HEK293 (cell line): ENCODE measurements around the gene TTC9C.
"Not testable (repeated sequence)": the region's sequence is repeated elsewhere in the genome, so short reads cannot be mapped to it uniquely, and the experiment has no call there.

ENCODE experiments used
- CTCF ChIA-PET: fragments of 350-600 bp; formaldehyde crosslinking; extraction: SDS; loops from one replicate; lab custom pipeline; 2021; ENCODE audit warnings: antibody characterized with exemption; lab: Yijun Ruan, JAX
- POLR2A ChIA-PET: fragments of 300-600 bp; formaldehyde crosslinking; extraction: SDS; loops from one replicate; lab custom pipeline; 2020; ENCODE audit warnings: antibody characterized with exemption, inconsistent platforms; lab: Yijun Ruan, JAX
- H3K27ac ChIP-seq: fragments of 200-500 bp; sonication (Bioruptor generic); 2 replicates; pipeline ENCODE4 v1.5.1; 2014; ENCODE audit warnings: low read depth, low read length, control low read depth, inconsistent platforms; ENCODE audit errors: extremely low read depth
- H3K36me3 ChIP-seq, 2 experiments: fragments of 200-500 bp in 1 of 2; sonication (Bioruptor generic) in 1 of 2; 1 replicate in 1 of 2; 2 replicates in 1 of 2; pipeline ENCODE4 v1.5.1; 2014 to 2017; ENCODE audit warnings: inconsistent platforms in 2 of 2, low read length in 2 of 2; ENCODE audit not compliant: control insufficient read depth in 2 of 2, insufficient read depth in 1 of 2
- H3K4me1 ChIP-seq: fragments of 200-500 bp; sonication (Bioruptor generic); 2 replicates; pipeline ENCODE4 v1.5.1; 2014; ENCODE audit warnings: mild to moderate bottlenecking, low read length, inconsistent platforms; ENCODE audit not compliant: control insufficient read depth, insufficient read depth
- H3K4me3 ChIP-seq: 2 replicates; pipeline ENCODE4 v1.5.1; 2011; ENCODE audit warnings: low read depth, mild to moderate bottlenecking, control low read depth, low read length, moderate library complexity
- H3K9me3 ChIP-seq: fragments of 200-500 bp; sonication (Bioruptor generic); 2 replicates; pipeline ENCODE4 v1.5.1; 2014; ENCODE audit warnings: low read depth, low read length, inconsistent platforms; ENCODE audit not compliant: control insufficient read depth, insufficient read depth
- KLF1 ChIP-seq: fragments of 450-650 bp; formaldehyde crosslinking; IDR thresholded peaks from 2 replicates; pipeline ENCODE4 v1.5.1; 2016; ENCODE audit warnings: missing biosample characterization, missing genetic modification characterization
- KLF10 ChIP-seq: fragments of 450-650 bp; IDR thresholded peaks from 2 replicates; pipeline ENCODE4 v1.5.1; 2018; ENCODE audit warnings: missing biosample characterization, mild to moderate bottlenecking, missing genetic modification characterization
- KLF9 ChIP-seq: fragments of 450-650 bp; formaldehyde crosslinking; IDR thresholded peaks from 2 replicates; pipeline ENCODE4 v1.5.1; 2016; ENCODE audit warnings: missing biosample characterization, missing genetic modification characterization, low read depth
- SP3 ChIP-seq: fragments of 450-650 bp; formaldehyde crosslinking; IDR thresholded peaks from 2 replicates; pipeline ENCODE4 v1.5.1; 2016; ENCODE audit warnings: missing biosample characterization, missing genetic modification characterization
- SP7 ChIP-seq: fragments of 450-650 bp; formaldehyde crosslinking; IDR thresholded peaks from 2 replicates; pipeline ENCODE4 v1.5.1; 2016; ENCODE audit warnings: missing biosample characterization, missing genetic modification characterization
- ZNF112 ChIP-seq: fragments of 450-650 bp; formaldehyde crosslinking; IDR thresholded peaks from 2 replicates; pipeline ENCODE4 v1.5.0; 2017; ENCODE audit warnings: missing biosample characterization, missing genetic modification characterization
- ZNF133 ChIP-seq: fragments of 450-650 bp; formaldehyde crosslinking; IDR thresholded peaks from 2 replicates; pipeline ENCODE4 v1.5.1; 2016; ENCODE audit warnings: missing biosample characterization, missing genetic modification characterization
- ZNF140 ChIP-seq: fragments of 450-650 bp; formaldehyde crosslinking; IDR thresholded peaks from 2 replicates; pipeline ENCODE4 v1.5.1; 2016; ENCODE audit warnings: missing biosample characterization, missing genetic modification characterization
- ZNF155 ChIP-seq: fragments of 450-650 bp; formaldehyde crosslinking; IDR thresholded peaks from 2 replicates; pipeline ENCODE4 v1.5.1; 2016; ENCODE audit warnings: missing biosample characterization, missing genetic modification characterization
- ZNF221 ChIP-seq: fragments of 450-650 bp; formaldehyde crosslinking; IDR thresholded peaks from 2 replicates; pipeline ENCODE4 v1.5.1; 2017; ENCODE audit warnings: missing biosample characterization, missing genetic modification characterization, borderline replicate concordance
- ZNF311 ChIP-seq: fragments of 450-650 bp; formaldehyde crosslinking; IDR thresholded peaks from 2 replicates; pipeline ENCODE4 v1.5.1; 2017; ENCODE audit warnings: missing biosample characterization, missing genetic modification characterization, borderline replicate concordance
- ZNF37A ChIP-seq: fragments of 450-650 bp; IDR thresholded peaks from 2 replicates; pipeline ENCODE4 v1.5.1; 2018; ENCODE audit warnings: missing biosample characterization, missing genetic modification characterization
- ZNF549 ChIP-seq: fragments of 450-650 bp; IDR thresholded peaks from 2 replicates; pipeline ENCODE4 v1.5.1; 2018; ENCODE audit warnings: missing biosample characterization, missing genetic modification characterization, mild to moderate bottlenecking, inconsistent platforms, moderate library complexity
- ZNF596 ChIP-seq: fragments of 450-650 bp; IDR thresholded peaks from 2 replicates; pipeline ENCODE4 v1.5.0; 2018; ENCODE audit warnings: missing biosample characterization, mild to moderate bottlenecking, missing genetic modification characterization, moderate library complexity
- ZNF624 ChIP-seq: fragments of 450-650 bp; formaldehyde crosslinking; IDR thresholded peaks from 2 replicates; pipeline ENCODE4 v1.5.1; 2017; ENCODE audit warnings: missing biosample characterization, missing genetic modification characterization
- ZNF626 ChIP-seq: fragments of 450-650 bp; sonication (Bioruptor Pico); formaldehyde crosslinking; IDR thresholded peaks from 2 replicates; pipeline ENCODE4 v1.5.1; 2018; ENCODE audit warnings: missing biosample characterization, missing genetic modification characterization, inconsistent platforms
- ZNF777 ChIP-seq: fragments of 450-650 bp; formaldehyde crosslinking; IDR thresholded peaks from 2 replicates; pipeline ENCODE4 v1.5.1; 2017; ENCODE audit warnings: missing biosample characterization, missing genetic modification characterization, borderline replicate concordance
- ZSCAN30 ChIP-seq: fragments of 450-650 bp; IDR thresholded peaks from 2 replicates; pipeline ENCODE4 v1.5.1; 2018; ENCODE audit warnings: missing biosample characterization, mild to moderate bottlenecking, missing genetic modification characterization, moderate library complexity
- TF ChIP-seq, protein P1 (sequence below): fragments of 450-650 bp; IDR thresholded peaks from 2 replicates; pipeline ENCODE4 v1.5.1; 2018; ENCODE audit warnings: missing biosample characterization, mild to moderate bottlenecking, missing genetic modification characterization
- TF ChIP-seq, protein P2 (sequence below): fragments of 450-650 bp; formaldehyde crosslinking; IDR thresholded peaks from 2 replicates; pipeline ENCODE4 v1.5.1; 2016; ENCODE audit warnings: missing biosample characterization, missing genetic modification characterization
- TF ChIP-seq, protein P3 (sequence below): fragments of 450-650 bp; formaldehyde crosslinking; IDR thresholded peaks from 2 replicates; pipeline ENCODE4 v1.5.1; 2017; ENCODE audit warnings: missing biosample characterization, mild to moderate bottlenecking, missing genetic modification characterization, moderate library complexity
- TF ChIP-seq, protein P4 (sequence below): fragments of 450-650 bp; formaldehyde crosslinking; IDR thresholded peaks from 2 replicates; pipeline ENCODE4 v1.5.1; 2017; ENCODE audit warnings: missing biosample characterization, missing genetic modification characterization

The TTC9C gene

GRCh38 chr11:62747475-62748160 is 19.3 kb downstream of the TTC9C start:
- Histone ChIP-seq H3K27ac (no peak overlapping the region), H3K9me3 (no peaks in the 10 kb centered on the region), H3K4me3 (no peak overlapping the region), H3K4me1 (no peaks in the 10 kb centered on the region), H3K36me3 (peaks cover 0 to 14% of the 10 kb centered on the region in 2 experiments; a peak in 2 of 3 replicates)
- ChIA-PET POLR2A (interaction anchor here (0.7 to 2.8 kb wide), 3 partner anchors 14 to 22 kb away, joined by 3 to 14 read pairs (median 4); partner anchors contain the start of genes HNRNPUL2 and POLR2G), CTCF (interaction anchor here (0.6 to 1.6 kb wide), 6 partner anchors 20 to 157 kb away, joined by 3 to 5 read pairs (median 4); partner anchors contain the start of gene TMEM179B)
- TF ChIP-seq, protein P1, sequence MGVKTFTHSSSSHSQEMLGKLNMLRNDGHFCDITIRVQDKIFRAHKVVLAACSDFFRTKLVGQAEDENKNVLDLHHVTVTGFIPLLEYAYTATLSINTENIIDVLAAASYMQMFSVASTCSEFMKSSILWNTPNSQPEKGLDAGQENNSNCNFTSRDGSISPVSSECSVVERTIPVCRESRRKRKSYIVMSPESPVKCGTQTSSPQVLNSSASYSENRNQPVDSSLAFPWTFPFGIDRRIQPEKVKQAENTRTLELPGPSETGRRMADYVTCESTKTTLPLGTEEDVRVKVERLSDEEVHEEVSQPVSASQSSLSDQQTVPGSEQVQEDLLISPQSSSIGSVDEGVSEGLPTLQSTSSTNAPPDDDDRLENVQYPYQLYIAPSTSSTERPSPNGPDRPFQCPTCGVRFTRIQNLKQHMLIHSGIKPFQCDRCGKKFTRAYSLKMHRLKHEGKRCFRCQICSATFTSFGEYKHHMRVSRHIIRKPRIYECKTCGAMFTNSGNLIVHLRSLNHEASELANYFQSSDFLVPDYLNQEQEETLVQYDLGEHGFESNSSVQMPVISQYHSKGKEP (tag by site-specific recombination) = peak; percentile 92
- TF ChIP-seq, protein P2, sequence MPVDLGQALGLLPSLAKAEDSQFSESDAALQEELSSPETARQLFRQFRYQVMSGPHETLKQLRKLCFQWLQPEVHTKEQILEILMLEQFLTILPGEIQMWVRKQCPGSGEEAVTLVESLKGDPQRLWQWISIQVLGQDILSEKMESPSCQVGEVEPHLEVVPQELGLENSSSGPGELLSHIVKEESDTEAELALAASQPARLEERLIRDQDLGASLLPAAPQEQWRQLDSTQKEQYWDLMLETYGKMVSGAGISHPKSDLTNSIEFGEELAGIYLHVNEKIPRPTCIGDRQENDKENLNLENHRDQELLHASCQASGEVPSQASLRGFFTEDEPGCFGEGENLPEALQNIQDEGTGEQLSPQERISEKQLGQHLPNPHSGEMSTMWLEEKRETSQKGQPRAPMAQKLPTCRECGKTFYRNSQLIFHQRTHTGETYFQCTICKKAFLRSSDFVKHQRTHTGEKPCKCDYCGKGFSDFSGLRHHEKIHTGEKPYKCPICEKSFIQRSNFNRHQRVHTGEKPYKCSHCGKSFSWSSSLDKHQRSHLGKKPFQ (tag by site-specific recombination) = no peak

- not testable (repeated sequence) for H3K27ac ChIP-seq, H3K9me3 ChIP-seq, H3K4me3 ChIP-seq, H3K4me1 ChIP-seq
- POLR2A ChIA-PET = interaction anchor here (0.7 kb wide), 2 partner anchors 22 to 418 kb away, joined by 4 to 7 read pairs; partner anchors contain the start of gene TAF6L
- H3K36me3 ChIP-seq = peaks cover 0 to 18% of the 10 kb centered on the region in 2 experiments; a peak in 2 of 3 replicates
- CTCF ChIA-PET = interaction anchor here (1.2 kb wide), 1 partner anchor 20 kb away, joined by 3 read pairs; no protein-coding TSS in a partner anchor
- TF ChIP-seq, protein P3, sequence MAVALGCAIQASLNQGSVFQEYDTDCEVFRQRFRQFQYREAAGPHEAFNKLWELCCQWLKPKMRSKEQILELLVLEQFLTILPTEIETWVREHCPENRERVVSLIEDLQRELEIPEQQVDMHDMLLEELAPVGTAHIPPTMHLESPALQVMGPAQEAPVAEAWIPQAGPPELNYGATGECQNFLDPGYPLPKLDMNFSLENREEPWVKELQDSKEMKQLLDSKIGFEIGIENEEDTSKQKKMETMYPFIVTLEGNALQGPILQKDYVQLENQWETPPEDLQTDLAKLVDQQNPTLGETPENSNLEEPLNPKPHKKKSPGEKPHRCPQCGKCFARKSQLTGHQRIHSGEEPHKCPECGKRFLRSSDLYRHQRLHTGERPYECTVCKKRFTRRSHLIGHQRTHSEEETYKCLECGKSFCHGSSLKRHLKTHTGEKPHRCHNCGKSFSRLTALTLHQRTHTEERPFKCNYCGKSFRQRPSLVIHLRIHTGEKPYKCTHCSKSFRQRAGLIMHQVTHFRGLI (tag by site-specific recombination) = peak; percentile 87
Measured at GRCh38 chr11:62749931-62750330, 21.6 kb downstream of the TTC9C start.

DNA sequence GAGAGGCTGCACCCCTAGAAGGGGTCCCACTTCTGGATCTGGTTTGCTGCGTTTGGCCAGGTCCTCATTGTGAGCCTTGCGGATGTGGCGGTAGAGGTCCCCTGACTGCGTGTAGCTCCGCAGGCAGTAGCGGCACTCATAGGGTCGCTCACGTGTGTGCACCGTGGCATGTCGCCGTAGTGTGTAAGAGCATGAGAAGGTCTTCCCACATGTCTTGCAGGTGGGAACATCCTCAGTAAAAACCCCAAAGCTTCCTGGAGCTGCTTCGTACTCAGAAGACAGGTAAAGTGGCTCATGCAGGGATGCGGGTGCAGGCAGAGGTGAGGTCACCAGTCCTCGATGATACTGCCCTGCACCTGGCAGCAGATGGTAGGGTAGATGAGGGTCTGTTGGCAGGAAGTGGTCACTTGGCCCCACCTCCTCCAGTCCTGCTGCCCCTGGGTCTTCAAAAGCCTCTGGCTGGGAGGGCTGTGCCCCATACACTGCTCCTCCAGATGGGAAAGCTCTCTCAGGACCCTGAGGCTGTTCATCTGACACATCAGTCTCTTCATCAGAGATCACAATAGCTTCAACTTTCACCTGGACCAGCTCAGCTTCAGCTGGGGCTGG is 24.0 kb downstream of the TTC9C start:
- no peak overlapping the region for H3K4me3 ChIP-seq
- TF ChIP-seq KLF1 (tag by site-specific recombination) (no peak), ZNF112 (no peak), SP7 (tag by site-specific recombination) (no peak), ZNF549 (tag by site-specific recombination) (no peak), ZNF155 (tag by site-specific recombination) (no peak), ZNF626 (tag by site-specific recombination) (no peak), ZNF596 (tag by site-specific recombination) (no peak), ZNF133 (tag by site-specific recombination) (no peak), ZNF624 (tag by site-specific recombination) (no peak), ZNF221 (no peak), KLF9 (tag by site-specific recombination) (no peak), ZNF777 (tag by site-specific recombination) (no peak), SP3 (tag by site-specific recombination) (no peak), ZSCAN30 (tag by site-specific recombination) (no peak), ZNF311 (tag by site-specific recombination) (no peak), ZNF140 (tag by site-specific recombination) (no peak), KLF10 (no peak), ZNF37A (no peak)
- TF ChIP-seq, protein P4, sequence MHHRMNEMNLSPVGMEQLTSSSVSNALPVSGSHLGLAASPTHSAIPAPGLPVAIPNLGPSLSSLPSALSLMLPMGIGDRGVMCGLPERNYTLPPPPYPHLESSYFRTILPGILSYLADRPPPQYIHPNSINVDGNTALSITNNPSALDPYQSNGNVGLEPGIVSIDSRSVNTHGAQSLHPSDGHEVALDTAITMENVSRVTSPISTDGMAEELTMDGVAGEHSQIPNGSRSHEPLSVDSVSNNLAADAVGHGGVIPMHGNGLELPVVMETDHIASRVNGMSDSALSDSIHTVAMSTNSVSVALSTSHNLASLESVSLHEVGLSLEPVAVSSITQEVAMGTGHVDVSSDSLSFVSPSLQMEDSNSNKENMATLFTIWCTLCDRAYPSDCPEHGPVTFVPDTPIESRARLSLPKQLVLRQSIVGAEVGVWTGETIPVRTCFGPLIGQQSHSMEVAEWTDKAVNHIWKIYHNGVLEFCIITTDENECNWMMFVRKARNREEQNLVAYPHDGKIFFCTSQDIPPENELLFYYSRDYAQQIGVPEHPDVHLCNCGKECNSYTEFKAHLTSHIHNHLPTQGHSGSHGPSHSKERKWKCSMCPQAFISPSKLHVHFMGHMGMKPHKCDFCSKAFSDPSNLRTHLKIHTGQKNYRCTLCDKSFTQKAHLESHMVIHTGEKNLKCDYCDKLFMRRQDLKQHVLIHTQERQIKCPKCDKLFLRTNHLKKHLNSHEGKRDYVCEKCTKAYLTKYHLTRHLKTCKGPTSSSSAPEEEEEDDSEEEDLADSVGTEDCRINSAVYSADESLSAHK = no peak
- peaks cover 0 to 18% of the 10 kb centered on the region in 2 experiments; a peak in 2 of 3 replicates for H3K36me3 ChIP-seq
- H3K4me1 ChIP-seq = no peaks in the 10 kb centered on the region
- no peaks in the 10 kb centered on the region for H3K9me3 ChIP-seq
- H3K27ac ChIP-seq = no peak overlapping the region
- CTCF ChIA-PET = interaction anchor here (0.8 to 2.1 kb wide), 4 partner anchors 17 to 132 kb away, joined by 3 to 11 read pairs (median 4); no protein-coding TSS in a partner anchor
- POLR2A ChIA-PET = interaction anchor here (0.5 to 2.6 kb wide), 4 partner anchors 9 to 159 kb away, joined by 3 to 28 read pairs (median 6); partner anchors contain the start of gene POLR2G
